HG02571 (cell line): ENCODE results near the gene ITPR2.
"Not testable (repeated sequence)": the region's sequence is repeated elsewhere in the genome, so short reads cannot be mapped to it uniquely, and the experiment has no call there.

Source experiments
- ATAC-seq: cut with Tn5 transposase; IDR thresholded peaks from one replicate; pipeline ENCODE4 v1.9.1; 2021; ENCODE audit warnings: mild to moderate bottlenecking, moderate library complexity; ENCODE audit not compliant: unreplicated experiment

Gene ITPR2

DNA sequence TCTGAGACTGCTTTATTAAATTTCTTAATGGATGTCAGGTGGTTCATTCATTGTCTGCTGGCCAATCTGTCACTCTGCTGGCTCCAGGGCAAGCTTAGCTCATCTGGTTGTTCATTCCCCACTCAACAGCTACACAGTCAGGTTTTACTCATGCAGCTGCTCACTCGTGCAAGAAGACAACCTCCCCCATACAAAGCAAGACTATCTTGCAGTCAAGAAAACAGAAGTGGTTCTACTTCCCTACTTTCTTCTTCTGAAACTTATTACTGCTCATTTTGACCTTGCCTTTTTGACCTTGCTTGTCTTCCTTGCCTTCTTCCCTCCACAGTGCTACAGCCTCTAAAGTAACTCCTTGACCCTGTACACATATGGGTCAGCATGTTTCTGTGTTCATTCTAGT, 359.7 kb downstream of the ITPR2 start:
- ATAC-seq, result peak; percentile 81

DNA sequence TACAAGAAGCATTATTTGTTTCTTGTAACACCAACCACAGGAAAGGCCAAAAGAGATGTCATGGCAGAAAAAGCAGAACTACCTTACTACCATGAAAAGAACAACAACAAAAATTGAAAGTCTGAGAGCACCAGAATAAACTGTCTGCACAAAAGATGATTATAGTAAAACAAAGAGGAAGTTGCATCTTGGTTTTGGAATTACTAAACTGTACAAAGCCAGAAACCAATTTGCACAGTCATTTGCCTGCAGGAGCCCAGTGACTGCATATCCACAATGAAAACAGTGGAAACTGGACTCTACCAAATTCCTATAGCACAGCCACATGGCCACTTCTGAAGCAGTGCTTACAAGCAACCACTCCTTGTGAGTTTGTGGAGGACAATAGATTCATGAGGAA, 361.4 kb downstream of the ITPR2 start:
- ATAC-seq, result peak; percentile 76

DNA sequence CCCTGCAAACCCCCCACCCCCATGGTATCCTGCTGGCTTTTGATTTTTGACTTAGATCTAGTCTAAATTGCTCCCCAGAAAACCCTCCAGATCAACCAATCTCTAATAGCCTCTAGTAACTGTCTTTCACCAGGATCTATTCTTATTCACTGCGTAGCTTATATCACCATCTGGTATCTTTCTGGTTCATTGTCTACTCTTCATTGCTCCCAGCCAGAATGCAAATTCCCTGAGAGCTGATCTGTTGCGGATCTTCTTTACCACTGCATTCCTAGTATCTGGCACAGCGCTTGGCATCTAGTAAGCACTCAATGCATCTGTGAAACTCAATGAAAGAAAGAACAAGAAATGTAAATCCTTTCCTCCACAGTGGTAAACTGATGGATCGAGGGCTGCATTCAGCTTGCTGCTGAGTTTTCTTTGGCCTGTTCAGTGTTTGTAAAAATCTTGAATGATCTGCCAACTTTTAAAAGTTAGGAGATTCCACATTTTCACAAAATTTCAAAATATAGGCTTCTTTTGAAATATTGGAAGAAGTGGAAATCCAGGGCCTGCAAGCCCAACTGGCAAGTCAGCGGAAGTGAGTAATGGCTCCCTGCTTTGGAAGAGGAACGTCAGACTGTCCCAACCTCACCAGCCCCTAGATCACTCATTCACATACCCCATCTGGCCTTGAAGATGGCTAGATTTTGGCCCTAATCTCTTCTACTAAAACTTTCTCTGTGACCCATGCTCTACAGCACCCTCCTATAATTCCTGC, 363.4 kb downstream of the ITPR2 start:
- no peak for ATAC-seq

DNA sequence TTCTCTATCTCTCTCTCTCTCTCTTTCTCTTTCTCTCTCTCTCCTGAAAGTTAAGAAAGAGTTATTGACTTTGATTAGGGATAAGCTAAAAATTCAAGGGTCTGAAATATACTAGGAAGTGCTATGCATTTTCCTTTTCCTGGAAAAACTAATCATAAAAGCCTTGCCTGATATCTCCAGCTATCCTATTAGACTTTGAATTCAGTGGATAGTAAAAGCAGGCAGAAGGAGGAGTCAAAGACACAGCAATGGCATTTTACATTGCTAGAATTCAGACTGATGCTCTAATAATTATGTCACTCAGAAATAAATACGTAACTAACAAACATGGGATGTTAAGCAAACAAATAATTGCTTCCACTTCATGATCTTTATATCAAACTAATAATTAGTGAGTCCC, 365.6 kb downstream of the ITPR2 start:
- ATAC-seq, result no peak

DNA sequence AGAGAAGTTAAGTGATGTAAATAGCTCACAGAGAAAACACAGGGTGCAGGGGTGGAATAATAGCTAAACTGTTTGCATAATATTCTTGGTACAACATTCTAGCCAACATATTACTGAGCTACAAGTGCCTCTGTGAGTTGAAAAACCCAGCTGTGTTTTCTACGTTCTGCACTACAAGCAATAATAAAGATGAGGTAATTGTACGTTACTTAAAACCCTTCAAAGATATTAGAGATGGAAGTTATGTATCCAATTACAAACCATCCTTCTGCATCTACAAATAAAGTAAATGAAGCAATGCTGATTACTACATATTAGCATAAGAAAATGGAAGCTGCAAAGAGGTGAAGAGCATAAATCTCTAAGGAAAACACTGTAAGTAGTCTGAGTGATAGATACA, 366.3 kb downstream of the ITPR2 start:
- ATAC-seq, result no peak

DNA sequence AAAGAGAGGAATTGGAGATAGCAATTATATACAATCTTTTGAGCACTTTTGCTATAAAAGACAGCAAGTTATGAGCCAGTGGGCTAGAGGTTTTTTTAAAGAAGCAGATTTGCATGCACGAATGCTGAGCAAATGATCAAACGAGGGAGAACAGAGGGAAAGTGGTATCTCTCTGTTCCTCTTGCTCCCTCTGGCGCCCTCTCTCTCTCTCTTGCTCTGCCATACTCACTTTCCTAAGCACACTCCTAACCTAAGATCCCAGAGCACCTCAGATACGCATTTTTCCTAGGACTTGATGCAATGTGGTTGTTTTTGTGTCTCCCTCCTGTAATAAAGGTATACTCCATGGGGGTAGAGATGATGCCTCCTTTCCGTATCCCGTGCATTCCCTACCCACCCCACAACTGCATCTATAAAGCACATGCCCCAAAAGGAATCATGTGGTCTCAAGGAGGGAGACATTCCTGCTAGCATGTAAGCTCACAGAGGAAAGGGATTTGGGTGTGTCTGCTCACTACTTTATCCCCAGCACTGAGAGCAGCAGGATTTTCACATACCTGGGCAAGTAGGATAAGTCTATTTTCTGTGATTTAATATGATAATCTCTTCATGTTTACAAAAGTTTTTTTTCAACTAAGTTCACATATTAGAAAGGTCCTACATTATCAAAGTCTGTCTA, 367.4 kb downstream of the ITPR2 start:
- ATAC-seq, result no peak

DNA sequence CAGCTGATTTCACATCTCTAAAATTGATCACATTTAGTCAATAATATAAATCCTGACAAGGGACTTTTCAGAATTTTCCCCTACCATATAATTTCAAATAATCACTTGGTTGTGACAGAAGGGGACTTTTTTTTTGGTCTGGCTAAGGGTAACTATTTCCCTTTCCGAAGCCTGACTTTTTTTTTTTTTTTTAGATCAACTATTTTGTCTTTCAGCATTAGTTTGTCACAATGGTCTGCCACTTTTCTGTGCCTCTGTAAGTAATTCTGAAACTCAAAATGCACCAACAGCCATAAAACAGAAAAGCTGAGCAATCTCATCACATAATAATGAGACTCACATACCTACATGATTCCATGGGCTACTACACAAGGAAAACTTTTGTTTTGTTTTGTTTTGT, 371.2 kb downstream of the ITPR2 start:
- no peak for ATAC-seq

DNA sequence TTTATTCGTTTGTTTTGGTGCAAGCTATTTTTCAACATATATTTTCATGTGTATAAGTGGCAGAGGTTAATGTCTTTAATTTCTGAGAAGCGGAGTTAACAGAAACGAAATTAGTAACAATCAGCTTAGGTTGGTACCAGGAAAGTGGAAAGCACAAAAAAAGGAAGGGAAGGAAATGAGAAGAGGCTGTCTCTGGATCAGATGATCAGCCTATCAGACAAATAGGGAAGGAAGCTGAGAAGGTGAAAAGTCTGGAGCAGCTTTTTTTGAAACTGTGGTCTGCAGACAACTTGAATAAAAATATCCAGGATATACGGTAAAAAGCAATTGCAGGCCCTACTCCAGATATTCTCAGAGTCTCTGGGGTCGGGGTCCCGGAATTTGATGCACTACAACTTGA, 372.6 kb downstream of the ITPR2 start:
- ATAC-seq, result no peak

DNA sequence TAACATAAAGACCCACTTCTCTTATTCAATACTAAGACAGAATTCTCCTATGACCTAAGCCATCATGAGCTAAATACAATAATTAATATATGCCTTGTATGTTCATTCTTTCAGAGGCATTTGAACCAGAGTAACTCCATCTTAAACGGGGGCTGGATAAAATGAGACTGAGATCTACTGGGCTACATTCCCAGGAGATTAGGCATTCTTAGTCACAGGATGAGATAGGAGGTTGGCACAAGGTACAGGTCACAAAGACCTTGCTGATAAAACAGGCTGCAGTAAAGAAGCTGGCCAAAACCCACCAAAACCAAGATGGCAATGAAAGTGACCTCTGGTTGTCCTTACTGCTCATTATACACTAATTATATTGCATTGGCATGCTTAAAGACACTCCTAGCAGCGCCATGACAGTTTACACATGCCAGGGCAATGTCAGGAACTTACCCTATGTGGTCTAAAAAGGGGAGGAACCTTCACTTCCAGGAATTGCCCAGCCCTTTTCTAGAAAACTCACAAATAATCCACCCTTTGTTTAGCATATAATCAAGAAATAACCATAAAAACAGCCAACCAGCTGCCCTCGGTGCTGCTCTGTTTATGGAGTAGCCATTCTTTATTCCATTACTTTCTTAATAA, 376.9 kb downstream of the ITPR2 start:
- ATAC-seq, result no peak

DNA sequence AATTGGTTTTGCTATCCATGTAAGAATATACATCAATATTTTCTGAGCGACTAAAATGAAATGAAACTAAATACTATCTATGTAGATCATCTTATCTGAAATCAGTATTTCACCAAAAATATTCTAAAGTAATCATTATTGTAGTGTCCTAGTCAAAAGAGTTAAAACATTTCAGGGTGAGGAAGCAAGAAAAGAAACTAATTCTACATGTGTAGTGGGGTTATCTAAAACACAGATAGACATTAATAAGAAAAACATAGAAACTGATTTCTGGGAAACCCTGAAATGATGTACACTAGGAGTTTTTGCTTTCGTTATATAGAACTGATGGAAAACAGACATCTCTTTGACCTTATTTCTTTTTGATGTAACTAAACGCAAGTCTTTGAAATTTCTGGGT, 379.7 kb downstream of the ITPR2 start:
- no peak for ATAC-seq

DNA sequence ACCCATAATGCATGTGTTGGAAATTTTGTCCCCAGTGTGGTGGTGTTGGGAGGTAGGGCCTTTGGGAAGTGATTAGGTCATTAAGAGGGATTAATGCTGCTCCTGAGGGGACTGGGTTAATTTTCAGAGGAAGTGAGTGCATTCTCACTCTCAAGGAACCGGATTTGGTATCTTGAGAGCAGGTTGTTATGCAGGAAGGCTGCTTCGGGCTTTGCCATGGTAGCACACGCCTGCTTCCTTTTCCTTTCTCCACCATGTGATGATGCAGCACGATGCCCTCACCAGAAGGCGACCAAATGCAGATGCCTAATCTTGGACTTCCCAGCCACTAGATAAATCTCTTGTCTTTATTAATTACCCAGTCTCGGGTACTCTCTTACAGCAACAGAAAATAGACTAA, 380.5 kb downstream of the ITPR2 start:
- no peak for ATAC-seq

DNA sequence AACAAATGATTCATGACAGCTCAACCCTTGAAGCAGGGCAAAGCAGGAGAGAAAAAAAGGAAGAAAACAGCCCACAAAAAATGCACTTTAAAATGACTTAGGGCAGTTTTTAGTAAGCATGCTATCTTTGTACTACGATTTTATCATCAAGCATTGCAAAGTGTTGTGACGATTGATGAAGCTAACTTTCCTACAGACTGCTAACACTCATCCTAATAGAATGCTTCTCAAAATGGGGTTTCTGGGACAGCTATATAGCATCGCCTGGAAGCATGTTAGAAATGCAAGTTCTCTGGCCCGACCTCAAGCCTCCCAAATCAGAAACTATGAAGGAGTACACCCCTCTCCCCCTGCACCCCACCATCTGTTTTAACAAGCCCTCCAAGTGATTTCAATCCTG, 381.2 kb downstream of the ITPR2 start:
- ATAC-seq, result no peak

DNA sequence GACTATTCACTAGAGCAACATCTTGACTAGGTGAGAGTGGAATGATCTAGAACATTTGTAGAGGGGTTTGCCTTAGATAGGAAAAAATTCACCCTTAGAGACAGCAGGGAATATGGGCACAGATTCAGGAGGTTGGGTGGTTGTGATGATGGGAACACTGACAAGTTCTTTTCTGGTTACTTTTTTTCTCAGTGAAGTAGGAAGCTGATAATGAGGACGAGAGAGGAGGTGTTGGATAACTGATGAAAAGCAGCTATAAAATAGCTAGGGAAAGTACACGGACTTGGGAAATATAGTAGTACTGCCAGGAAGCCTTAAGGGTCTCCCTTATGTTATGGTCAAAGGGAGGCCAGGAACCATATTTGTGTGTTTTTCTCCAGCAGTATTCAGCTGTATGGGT, 387.1 kb downstream of the ITPR2 start:
- no peak for ATAC-seq

DNA sequence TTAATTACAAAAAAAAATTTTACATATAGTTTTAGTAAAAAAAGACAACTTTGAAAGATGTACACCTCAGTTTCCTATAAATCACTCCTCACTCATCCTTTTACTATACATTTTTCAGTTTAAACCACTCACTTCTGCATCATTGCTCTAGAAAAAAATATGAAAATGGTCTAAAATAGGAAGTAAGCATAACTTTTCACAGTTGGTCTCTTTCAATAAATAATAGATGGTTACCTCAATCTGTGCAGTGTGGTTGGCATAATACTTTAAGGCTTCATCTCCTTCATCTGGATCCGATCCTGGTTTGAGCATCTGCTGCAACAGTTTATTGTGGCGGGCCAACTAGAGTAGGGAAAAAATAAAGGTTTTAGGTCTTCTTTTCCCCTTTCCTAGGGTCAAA, 389.7 kb downstream of the ITPR2 start:
- ATAC-seq, result no peak

DNA sequence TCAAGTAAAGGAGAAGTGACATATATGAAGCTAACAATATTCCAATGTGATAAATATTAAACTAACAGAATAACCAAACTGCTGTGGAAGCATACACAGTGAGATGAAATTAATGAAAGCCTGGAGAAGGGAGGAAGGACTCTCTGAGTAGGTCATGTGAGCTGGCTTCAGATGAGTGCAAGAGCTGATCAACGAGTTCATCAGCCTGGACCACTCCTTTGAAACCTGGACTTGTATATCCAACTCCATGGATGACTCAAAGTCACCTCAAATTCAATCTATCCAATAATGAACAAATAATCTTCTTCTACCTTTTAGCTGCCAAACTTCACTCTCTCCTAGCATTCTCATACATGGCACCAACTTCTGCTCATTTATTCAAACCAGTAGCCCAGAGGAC, 391.6 kb downstream of the ITPR2 start:
- ATAC-seq, result no peak

DNA sequence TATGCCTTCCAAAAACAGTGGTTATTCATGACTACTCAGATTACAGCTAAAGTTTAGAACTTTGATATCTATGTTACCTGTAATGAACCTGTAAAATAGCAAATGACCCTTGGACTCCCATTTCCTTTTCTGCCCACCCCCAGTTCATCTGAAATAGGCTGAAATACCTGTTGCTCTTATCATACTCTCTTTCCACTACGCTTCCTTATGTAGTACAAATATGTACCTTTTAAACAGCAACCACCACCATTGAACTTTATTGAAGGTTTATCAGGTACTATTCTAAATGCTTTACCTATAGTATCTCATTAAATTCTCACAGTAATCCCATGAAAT, 398.0 kb downstream of the ITPR2 start:
- no peak for ATAC-seq

DNA sequence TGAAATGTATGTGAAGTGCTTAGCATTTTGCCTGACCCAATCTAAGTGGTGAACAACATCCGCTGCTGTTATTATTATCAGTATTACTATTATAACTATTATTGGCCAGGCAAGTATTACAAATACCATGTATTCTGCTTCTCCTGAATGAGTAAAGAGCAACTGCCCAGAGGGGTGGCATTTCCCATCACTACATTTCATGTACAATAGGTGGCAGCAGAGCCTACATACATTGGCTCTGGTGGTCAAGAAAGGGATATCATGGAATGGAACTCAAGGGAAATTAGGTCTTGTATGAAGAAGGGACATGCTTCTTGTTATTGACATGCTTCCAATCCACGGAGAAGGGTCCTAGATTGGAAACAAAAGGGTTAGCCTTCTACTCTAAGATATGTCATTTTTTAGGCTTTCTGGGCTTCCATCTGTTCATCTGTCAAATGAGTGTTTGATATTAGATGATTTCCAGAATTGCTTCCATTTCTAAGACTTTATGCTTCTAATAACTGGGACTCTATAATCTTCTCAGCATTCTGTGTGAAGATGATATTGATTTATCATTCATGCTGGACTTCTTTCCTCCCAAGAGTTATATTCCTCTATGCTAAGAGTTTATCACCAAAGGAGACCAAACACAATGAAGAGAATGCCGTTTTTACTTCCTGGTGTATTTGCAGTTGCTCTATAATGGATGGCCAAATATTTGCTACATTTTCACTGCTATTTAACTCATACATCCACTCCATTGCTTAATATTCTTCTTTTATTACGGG, 398.5 kb downstream of the ITPR2 start:
- ATAC-seq, result no peak

DNA sequence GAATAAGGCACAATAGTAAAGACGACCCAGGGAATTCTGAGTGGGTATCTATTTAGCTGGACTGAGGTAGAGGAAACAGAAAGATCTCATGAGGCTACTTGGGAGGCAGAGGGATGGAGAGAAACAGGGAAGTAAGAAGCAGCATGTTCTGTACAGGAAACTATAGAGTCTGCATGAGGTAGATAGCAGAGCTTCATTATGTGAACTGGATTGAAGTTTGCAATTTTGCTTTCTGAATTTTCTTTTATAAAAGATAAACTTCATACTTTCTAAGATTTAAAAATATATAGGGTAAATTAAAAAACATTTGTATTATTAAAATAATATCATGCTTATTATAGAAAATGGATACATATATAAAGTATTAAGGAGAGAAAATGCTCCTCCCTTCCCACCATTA, 399.3 kb downstream of the ITPR2 start:
- not testable (repeated sequence) for ATAC-seq

DNA sequence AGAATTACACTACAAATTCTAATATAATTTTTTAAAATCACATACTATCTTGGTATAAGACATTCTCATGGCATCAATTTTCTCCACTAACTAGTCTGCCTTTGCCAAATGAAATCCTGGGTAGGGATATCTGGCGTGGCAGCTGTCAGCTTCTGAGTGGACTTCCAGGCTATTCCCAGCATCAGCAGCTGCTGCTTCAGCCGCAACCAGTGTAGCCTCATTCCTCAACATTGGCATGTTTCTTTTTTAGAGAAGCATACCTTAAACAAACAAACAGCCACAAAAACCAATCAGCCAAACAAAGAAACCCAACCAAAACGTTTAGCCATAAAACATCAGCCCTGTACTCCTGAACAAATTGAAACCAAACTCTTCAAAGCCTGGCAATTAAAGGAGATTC, 401.8 kb downstream of the ITPR2 start:
- ATAC-seq, result no peak

DNA sequence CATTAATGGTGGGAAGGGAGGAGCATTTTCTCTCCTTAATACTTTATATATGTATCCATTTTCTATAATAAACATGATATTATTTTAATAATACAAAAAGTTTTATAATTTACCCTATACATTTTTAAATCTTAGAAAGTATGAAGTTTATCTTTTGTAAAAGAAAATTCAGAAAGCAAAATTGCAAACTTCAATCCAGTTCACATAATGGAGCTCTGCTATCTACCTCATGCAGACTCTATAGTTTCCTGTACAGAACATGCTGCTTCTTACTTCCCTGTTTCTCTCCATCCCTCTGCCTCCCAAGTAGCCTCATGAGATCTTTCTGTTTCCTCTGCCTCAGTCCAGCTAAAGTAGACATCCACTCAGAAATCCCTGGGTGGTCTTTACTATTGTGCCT, 402.4 kb downstream of the ITPR2 start:
- not testable (repeated sequence) for ATAC-seq

DNA sequence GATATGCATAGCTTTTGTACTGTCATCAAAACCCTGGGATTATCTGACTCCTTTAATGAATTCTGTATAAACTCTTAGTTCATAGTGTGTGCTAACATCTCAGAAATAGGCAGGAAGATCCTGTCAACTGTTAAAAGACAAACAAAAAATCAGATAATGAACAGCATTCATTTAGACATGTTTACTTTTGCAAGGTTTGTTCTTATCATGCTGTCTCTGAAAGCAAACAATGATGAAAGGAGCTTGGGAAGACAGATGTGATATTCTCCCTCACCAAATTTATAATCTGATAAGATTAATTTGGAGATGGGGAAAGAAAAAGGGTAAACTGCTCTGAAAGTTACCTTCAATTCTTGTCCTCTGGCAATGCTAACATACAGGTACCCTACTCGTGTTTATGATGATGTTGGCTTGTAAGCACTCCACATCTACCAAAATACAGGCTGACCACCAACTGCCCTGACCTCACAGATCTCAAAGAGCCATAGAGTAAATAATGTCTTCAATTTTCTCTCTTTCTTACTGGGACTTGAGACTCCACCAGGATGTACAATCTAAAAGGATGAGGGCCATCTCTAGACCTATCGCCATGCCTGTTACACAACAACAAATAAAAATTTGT, 403.8 kb downstream of the ITPR2 start:
- no peak for ATAC-seq
